ENCODE measurements around the gene ARHGEF28. TPM values are rescaled to one million over a fixed set of nuclear protein-coding genes. Genes with fewer than 3 reads are reported as not detected.
A peak's percentile ranks its signal among the peaks of the same experiment; 100 is the strongest.

The ARHGEF28 gene
- total and polyA plus RNA-seq, 12 donors: 0.62 to 3.4 (median 1.5) TPM

DNA sequence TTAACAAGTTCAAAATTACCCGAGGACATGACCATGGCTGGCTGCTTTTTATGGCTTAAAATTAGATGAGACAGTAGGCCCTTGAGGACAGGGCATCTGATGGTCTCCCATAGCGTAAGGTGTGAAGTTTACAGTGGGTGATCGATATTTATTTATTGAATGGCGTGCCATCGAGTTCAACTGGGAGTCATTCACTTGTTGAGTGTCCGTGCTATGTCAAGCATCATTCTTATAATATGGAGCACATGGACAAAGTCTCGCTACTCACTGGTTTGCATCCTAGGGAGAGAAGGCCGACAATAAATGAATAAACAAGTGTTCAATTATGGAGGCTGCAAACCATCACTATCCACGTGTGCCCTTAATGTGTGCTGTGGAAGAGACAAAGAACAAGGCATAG is 277.2 kb downstream of the ARHGEF28 start:
- ATAC-seq (no peak), DNase-seq (no peak)
- 94 to 95% methylated on average over 9 of the region's 9 CpGs for WGBS, 2 donors
- H3K4me1 ChIP-seq: peaks cover 0 to 48% (median 13%) of the 10 kb centered on the region in 9 donors
- H3K36me3 ChIP-seq: no peaks in the 10 kb centered on the region
- TF ChIP-seq, protein P1, sequence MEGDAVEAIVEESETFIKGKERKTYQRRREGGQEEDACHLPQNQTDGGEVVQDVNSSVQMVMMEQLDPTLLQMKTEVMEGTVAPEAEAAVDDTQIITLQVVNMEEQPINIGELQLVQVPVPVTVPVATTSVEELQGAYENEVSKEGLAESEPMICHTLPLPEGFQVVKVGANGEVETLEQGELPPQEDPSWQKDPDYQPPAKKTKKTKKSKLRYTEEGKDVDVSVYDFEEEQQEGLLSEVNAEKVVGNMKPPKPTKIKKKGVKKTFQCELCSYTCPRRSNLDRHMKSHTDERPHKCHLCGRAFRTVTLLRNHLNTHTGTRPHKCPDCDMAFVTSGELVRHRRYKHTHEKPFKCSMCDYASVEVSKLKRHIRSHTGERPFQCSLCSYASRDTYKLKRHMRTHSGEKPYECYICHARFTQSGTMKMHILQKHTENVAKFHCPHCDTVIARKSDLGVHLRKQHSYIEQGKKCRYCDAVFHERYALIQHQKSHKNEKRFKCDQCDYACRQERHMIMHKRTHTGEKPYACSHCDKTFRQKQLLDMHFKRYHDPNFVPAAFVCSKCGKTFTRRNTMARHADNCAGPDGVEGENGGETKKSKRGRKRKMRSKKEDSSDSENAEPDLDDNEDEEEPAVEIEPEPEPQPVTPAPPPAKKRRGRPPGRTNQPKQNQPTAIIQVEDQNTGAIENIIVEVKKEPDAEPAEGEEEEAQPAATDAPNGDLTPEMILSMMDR (IDR thresholded peaks at IDR 0.05): no peak
- no peaks in the 10 kb centered on the region for H3K27me3 ChIP-seq
- intact Hi-C loops (cut with DNase I): loop anchor here (2.0 to 10.0 kb wide), 10 partner anchors 111 to 1012 kb away; partner anchors contain the start of genes ENC1 (in 1 of the 10), GFM2 (in 1 of the 10) and NSA2 (in 1 of the 10)
- peak overlapping the region in 1 of 10 donors; percentile 8 for H3K4me3 ChIP-seq
- H3K27ac ChIP-seq: no peak overlapping the region
- peaks cover 0 to 9% (median 0%) of the 10 kb centered on the region in 11 donors for H3K9me3 ChIP-seq

DNA sequence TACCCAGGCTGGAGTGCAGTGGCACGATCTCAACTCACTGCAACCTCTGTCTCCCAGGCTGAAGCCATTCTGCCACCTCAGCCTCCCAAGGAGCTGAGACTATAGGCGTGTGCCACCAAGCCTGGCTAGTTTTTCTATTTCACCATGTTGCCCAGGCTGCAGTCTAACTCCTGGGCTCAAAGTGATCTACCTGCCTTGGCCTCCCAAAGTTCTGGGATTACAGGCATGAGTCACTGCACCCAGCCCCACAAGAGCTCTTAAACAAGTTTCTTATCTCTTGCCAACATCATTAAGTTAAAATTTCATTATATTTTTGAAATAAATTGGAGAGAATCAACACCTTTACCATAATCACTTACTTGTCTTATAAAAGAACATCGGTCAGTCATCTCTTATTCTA is 280.3 kb downstream of the ARHGEF28 start:
- DNase-seq (no peak), ATAC-seq (no peak)
- intact Hi-C loops (cut with DNase I): loop anchor here in 5 of 10 donors (10.0 kb wide), 3 partner anchors 129 to 1009 kb away; no protein-coding TSS in a partner anchor
- Histone ChIP-seq H3K36me3 (peaks cover 0 to 10% (median 0%) of the 10 kb centered on the region in 9 donors), H3K27ac (no peak overlapping the region), H3K4me3 (no peak overlapping the region), H3K4me1 (peaks cover 0 to 18% (median 0%) of the 10 kb centered on the region in 9 donors), H3K9me3 (peaks cover 0 to 9% (median 0%) of the 10 kb centered on the region in 11 donors), H3K27me3 (no peaks in the 10 kb centered on the region)
- WGBS, 2 donors: 80 to 96% methylated on average over 3 of the region's 3 CpGs
- TF ChIP-seq, protein P1 (IDR thresholded peaks at IDR 0.05): no peak

DNA sequence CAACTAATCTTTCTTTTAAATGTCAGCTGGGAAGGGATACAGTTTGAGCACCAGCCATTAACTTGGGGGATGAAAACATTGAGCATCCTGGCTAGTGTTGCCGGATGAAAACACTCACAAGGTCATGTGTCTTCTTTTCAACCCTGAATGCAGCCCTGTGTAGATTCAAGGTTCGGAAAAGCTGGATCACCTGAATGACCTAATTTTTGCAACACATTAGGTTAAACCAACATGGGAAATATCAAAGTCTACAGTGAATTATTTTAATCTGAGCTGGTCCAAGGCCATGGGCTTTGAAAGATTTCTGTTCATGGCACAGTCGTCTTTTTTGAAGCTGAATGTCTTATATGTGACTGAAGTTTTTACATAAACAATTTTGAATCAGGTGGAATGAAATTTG is 281.2 kb downstream of the ARHGEF28 start:
- H3K27me3 ChIP-seq: no peaks in the 10 kb centered on the region
- H3K36me3 ChIP-seq: peaks cover 0 to 15% (median 0%) of the 10 kb centered on the region in 9 donors
- ATAC-seq (no peak), DNase-seq (no peak)
- peaks cover 0 to 10% (median 0%) of the 10 kb centered on the region in 9 donors for H3K4me1 ChIP-seq
- WGBS, 2 donors: 96 to 97% methylated on average over 3 of the region's 3 CpGs
- intact Hi-C loops (cut with DNase I): loop anchor here in 5 of 10 donors (10.0 kb wide), 3 partner anchors 128 to 1008 kb away; no protein-coding TSS in a partner anchor
- TF ChIP-seq, protein P1 (IDR thresholded peaks at IDR 0.05): no peak
- H3K27ac ChIP-seq: no peak overlapping the region
- no peak overlapping the region for H3K4me3 ChIP-seq
- peaks cover 0 to 9% (median 0%) of the 10 kb centered on the region in 11 donors for H3K9me3 ChIP-seq

DNA sequence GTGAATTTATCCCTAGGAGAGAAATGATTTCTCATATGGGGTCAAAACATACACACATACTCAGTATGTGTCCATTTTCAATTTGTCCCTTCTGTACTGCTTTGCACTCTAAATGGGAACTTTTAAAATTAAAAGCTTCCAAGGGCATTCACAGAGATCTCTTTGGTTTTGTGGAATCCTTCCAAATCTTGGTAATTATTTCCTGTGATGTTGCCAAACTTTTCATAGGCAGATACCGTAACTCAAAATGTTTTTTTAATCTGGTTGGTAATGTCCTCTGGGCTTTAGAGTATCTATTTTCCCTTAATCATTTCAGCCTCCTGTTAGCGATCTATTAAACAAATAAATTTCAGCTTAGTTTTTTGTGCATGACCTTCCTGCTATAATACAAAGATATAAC is 282.4 kb downstream of the ARHGEF28 start:
- H3K27ac ChIP-seq: no peak overlapping the region
- no peaks in the 10 kb centered on the region for H3K27me3 ChIP-seq
- intact Hi-C loops (cut with DNase I): loop anchor here in 5 of 10 donors (10.0 kb wide), 3 partner anchors 126 to 1006 kb away; no protein-coding TSS in a partner anchor
- DNase-seq (no peak), ATAC-seq (no peak)
- peaks cover 0 to 9% (median 0%) of the 10 kb centered on the region in 11 donors for H3K9me3 ChIP-seq
- H3K4me3 ChIP-seq: no peak overlapping the region
- WGBS, 2 donors: 30 to 47% methylated on average over 2 of the region's 2 CpGs
- TF ChIP-seq, protein P1 (IDR thresholded peaks at IDR 0.05): no peak
- no peaks in the 10 kb centered on the region for H3K4me1 ChIP-seq
- H3K36me3 ChIP-seq: peaks cover 0 to 15% (median 0%) of the 10 kb centered on the region in 9 donors
